Measurements from ENCODE around the gene TSHZ2. TPM values are rescaled to one million over a fixed set of nuclear protein-coding genes. Genes with fewer than 3 reads are reported as not detected.

TSHZ2 gene
- total and polyA plus RNA-seq, 2 donors (not counting 3 experiments of a cell fraction or from before 2014, with no cell fraction given), result not detected

DNA sequence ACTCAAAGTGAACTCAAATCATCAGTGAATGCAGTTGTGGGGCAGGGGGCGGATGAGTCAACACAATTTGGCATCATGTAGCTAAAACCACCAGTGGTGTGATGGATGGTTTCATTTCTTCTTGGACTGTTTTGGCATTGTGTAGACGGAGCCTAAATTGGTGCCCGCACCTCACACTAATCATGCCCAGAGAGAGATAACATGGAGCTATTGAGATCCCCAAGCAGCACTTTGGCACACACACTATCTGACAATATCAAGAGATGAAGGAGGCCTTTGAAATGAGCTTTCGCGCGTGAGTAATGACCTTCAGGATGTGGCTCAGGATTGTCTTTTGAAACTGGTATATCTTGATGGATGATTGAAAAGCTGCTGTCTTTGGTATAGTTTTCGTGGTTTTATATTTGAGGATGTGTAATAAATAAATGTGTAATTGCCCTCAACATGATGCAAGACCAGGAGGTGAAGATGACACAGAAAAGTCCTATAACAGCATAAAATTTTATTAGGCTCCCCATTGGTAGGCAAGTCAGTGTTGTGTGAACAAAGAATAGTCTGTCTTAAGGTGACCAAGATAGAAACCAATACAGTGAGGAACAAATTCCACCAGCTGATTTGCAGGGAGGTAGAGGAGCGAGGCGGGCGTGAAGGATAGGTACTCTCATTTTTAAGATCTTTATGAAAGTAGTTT, 174.2 kb downstream of the TSHZ2 start:
- H3K27ac ChIP-seq (ENCODE audit: insufficient read depth, low read depth, low read length), result no peak overlapping the region
- BruUV-seq (replicated peaks), result no TSS peak
- no peaks in the 10 kb centered on the region for H3K36me3 ChIP-seq (ENCODE audit: control insufficient read depth in 2 of 2, extremely low read depth in 1 of 2, insufficient read depth in 2 of 2, low read length in 2 of 2)
- TF ChIP-seq, protein P1, sequence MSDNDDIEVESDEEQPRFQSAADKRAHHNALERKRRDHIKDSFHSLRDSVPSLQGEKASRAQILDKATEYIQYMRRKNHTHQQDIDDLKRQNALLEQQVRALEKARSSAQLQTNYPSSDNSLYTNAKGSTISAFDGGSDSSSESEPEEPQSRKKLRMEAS (IDR thresholded peaks at IDR 0.05; ENCODE audit: insufficient read depth, insufficient read length), result no peak
- TF ChIP-seq GATA2 (IDR thresholded peaks at IDR 0.05; ENCODE audit: insufficient read depth, insufficient read length, low read depth, low read length), result no peak
- ChIA-PET POLR2A (no interaction called here), CTCF (no interaction called here)
- H3K9ac ChIP-seq (replicated peaks; ENCODE audit: extremely low read depth, insufficient read depth, low read length), result no peak overlapping the region
- no peaks in the 10 kb centered on the region for H3K9me3 ChIP-seq (replicated peaks; ENCODE audit: control insufficient read depth, insufficient read depth, low read length)
- FAIRE-seq, result no peak
- intact Hi-C loops (cut with micrococcal nuclease), result no loop called here
- no peaks in the 10 kb centered on the region for H3K9me1 ChIP-seq (replicated peaks; ENCODE audit: control insufficient read depth, extremely low read depth, insufficient read depth, low read length)
- dilution Hi-C loops (cut with MboI; ENCODE audit: extremely low pct_ligation_motif_present, low sequenced_read_pairs), result no loop called here
- no peak overlapping the region for H2AFZ ChIP-seq (ENCODE audit: low read depth, low read length)
- H3K4me1 ChIP-seq (ENCODE audit: control insufficient read depth, extremely low read depth, insufficient read depth, low read length), result no peaks in the 10 kb centered on the region
- H3K27me3 ChIP-seq (ENCODE audit: control insufficient read depth in 2 of 2, insufficient read depth in 2 of 2, low read length in 2 of 2), result no peaks in the 10 kb centered on the region
- no peaks in the 10 kb centered on the region for H3K79me2 ChIP-seq (ENCODE audit: control insufficient read depth, insufficient read depth, low read length)
- no peaks in the 10 kb centered on the region for H4K20me1 ChIP-seq (replicated peaks; ENCODE audit: control insufficient read depth, extremely low read depth, insufficient read depth, low read length)
- DNase-seq (ENCODE audit: low read depth, low spot score), result no peak
- H3K4me2 ChIP-seq (ENCODE audit: insufficient read depth, low read length), result no peak overlapping the region
- H3K4me3 ChIP-seq (replicated peaks in 1 of 3; ENCODE audit: insufficient read depth in 1 of 3, low read depth in 1 of 3, low read length in 3 of 3), result no peak overlapping the region

GRCh38 chr20:53148771-53149147, 176.6 kb downstream of the TSHZ2 start:
- DNase-seq (ENCODE audit: low read depth, low spot score) (no peak), FAIRE-seq (no peak)
- ChIA-PET CTCF (interaction anchor here (1.5 kb wide), 1 partner anchor 17 kb away, joined by 4 read pairs; no protein-coding TSS in a partner anchor), POLR2A (no interaction called here)
- Histone ChIP-seq H3K27ac (ENCODE audit: insufficient read depth, low read depth, low read length) (no peak overlapping the region), H3K36me3 (ENCODE audit: control insufficient read depth in 2 of 2, extremely low read depth in 1 of 2, insufficient read depth in 2 of 2, low read length in 2 of 2) (no peaks in the 10 kb centered on the region), H2AFZ (ENCODE audit: low read depth, low read length) (no peak overlapping the region), H3K4me1 (ENCODE audit: control insufficient read depth, extremely low read depth, insufficient read depth, low read length) (no peaks in the 10 kb centered on the region), H4K20me1 (replicated peaks; ENCODE audit: control insufficient read depth, extremely low read depth, insufficient read depth, low read length) (no peaks in the 10 kb centered on the region), H3K79me2 (ENCODE audit: control insufficient read depth, insufficient read depth, low read length) (no peaks in the 10 kb centered on the region), H3K4me3 (replicated peaks in 1 of 3; ENCODE audit: insufficient read depth in 1 of 3, low read depth in 1 of 3, low read length in 3 of 3) (no peak overlapping the region), H3K9me3 (replicated peaks; ENCODE audit: control insufficient read depth, insufficient read depth, low read length) (no peaks in the 10 kb centered on the region), H3K9me1 (replicated peaks; ENCODE audit: control insufficient read depth, extremely low read depth, insufficient read depth, low read length) (no peaks in the 10 kb centered on the region), H3K9ac (replicated peaks; ENCODE audit: extremely low read depth, insufficient read depth, low read length) (no peak overlapping the region), H3K4me2 (ENCODE audit: insufficient read depth, low read length) (no peak overlapping the region), H3K27me3 (ENCODE audit: control insufficient read depth in 2 of 2, insufficient read depth in 2 of 2, low read length in 2 of 2) (no peaks in the 10 kb centered on the region)
- dilution Hi-C loops (cut with MboI; ENCODE audit: extremely low pct_ligation_motif_present, low sequenced_read_pairs), result no loop called here
- no TSS peak for BruUV-seq (replicated peaks)
- TF ChIP-seq GATA2 (IDR thresholded peaks at IDR 0.05; ENCODE audit: insufficient read depth, insufficient read length, low read depth, low read length), result no peak
- no peak for TF ChIP-seq FOS (IDR thresholded peaks at IDR 0.05; ENCODE audit: borderline replicate concordance, insufficient read depth, low read length)
- TF ChIP-seq, protein P1 (IDR thresholded peaks at IDR 0.05; ENCODE audit: insufficient read depth, insufficient read length), result no peak
- TF ChIP-seq MYC (IDR thresholded peaks at IDR 0.05; ENCODE audit: low read depth, low read length), result no peak
- no peak for TF ChIP-seq POLR2AphosphoS5 (IDR thresholded peaks at IDR 0.05; ENCODE audit: insufficient read depth, low read depth, low read length)
- no peak for TF ChIP-seq POLR2A (IDR thresholded peaks at IDR 0.05; ENCODE audit: low read depth, low read length)
- TF ChIP-seq, protein P2, sequence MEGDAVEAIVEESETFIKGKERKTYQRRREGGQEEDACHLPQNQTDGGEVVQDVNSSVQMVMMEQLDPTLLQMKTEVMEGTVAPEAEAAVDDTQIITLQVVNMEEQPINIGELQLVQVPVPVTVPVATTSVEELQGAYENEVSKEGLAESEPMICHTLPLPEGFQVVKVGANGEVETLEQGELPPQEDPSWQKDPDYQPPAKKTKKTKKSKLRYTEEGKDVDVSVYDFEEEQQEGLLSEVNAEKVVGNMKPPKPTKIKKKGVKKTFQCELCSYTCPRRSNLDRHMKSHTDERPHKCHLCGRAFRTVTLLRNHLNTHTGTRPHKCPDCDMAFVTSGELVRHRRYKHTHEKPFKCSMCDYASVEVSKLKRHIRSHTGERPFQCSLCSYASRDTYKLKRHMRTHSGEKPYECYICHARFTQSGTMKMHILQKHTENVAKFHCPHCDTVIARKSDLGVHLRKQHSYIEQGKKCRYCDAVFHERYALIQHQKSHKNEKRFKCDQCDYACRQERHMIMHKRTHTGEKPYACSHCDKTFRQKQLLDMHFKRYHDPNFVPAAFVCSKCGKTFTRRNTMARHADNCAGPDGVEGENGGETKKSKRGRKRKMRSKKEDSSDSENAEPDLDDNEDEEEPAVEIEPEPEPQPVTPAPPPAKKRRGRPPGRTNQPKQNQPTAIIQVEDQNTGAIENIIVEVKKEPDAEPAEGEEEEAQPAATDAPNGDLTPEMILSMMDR (IDR thresholded peaks at IDR 0.05; ENCODE audit: extremely low read depth in 1 of 2, insufficient read depth in 1 of 2, low read depth in 1 of 2, low read length in 2 of 2), result no peak
- TF ChIP-seq EZH2 (IDR thresholded peaks at IDR 0.05; ENCODE audit: borderline replicate concordance, low read depth, low read length, severe bottlenecking), result no peak
- TF ChIP-seq JUN (IDR thresholded peaks at IDR 0.05; ENCODE audit: borderline replicate concordance, insufficient read depth, insufficient read length, low read depth), result no peak
- intact Hi-C loops (cut with micrococcal nuclease), result no loop called here
